Measurements from ENCODE around the gene MRPL10.

DNA sequence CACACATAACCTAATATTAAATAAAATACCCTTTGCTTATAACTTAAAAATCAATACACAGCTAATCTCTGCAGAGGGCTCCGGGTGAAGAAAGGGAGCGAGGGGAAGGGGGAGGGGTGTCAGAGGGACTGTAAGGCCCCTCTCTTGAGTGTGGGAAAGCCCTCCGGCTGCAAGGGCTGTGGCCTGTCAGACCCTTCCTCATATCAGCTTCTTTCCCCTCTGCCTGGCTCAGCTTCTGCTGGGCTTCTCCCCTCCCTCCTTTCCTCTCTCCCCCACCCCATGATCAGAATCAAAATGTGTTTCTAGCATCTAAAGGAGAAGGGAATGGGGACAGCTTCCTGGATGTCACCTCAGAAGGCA lies 14.4 kb upstream of the MRPL10 start:
- TF ChIP-seq, protein P1, sequence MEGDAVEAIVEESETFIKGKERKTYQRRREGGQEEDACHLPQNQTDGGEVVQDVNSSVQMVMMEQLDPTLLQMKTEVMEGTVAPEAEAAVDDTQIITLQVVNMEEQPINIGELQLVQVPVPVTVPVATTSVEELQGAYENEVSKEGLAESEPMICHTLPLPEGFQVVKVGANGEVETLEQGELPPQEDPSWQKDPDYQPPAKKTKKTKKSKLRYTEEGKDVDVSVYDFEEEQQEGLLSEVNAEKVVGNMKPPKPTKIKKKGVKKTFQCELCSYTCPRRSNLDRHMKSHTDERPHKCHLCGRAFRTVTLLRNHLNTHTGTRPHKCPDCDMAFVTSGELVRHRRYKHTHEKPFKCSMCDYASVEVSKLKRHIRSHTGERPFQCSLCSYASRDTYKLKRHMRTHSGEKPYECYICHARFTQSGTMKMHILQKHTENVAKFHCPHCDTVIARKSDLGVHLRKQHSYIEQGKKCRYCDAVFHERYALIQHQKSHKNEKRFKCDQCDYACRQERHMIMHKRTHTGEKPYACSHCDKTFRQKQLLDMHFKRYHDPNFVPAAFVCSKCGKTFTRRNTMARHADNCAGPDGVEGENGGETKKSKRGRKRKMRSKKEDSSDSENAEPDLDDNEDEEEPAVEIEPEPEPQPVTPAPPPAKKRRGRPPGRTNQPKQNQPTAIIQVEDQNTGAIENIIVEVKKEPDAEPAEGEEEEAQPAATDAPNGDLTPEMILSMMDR (IDR thresholded peaks at IDR 0.05; ENCODE audit: extremely low read depth in 1 of 2, insufficient read depth in 1 of 2, low read depth in 1 of 2, low read length in 2 of 2) = no peak
- TF ChIP-seq EZH2 (IDR thresholded peaks at IDR 0.05; ENCODE audit: borderline replicate concordance, low read depth, low read length, severe bottlenecking) (no peak), POLR2A (IDR thresholded peaks at IDR 0.05; ENCODE audit: low read depth, low read length) (no peak)
